ENCODE data around the gene GEMIN7.

Gene GEMIN7

GRCh38 chr19:45139286-45140143 lies 60.5 kb downstream of the GEMIN7 start:
- Histone ChIP-seq H3K9me3 (ENCODE audit: control insufficient read depth in 1 of 2, low read length in 2 of 2) (no peaks in the 10 kb centered on the region), H3K4me1 (ENCODE audit: control insufficient read depth in 1 of 2, insufficient read depth in 2 of 2, low read length in 2 of 2) (peaks cover 3 to 11% of the 10 kb centered on the region in 2 donors), H3K27ac (ENCODE audit: low read length) (no peak overlapping the region), H3K27me3 (ENCODE audit: low read depth, low read length) (no peaks in the 10 kb centered on the region), H3K36me3 (ENCODE audit: control insufficient read depth in 1 of 2, insufficient read depth in 2 of 2, low read length in 2 of 2) (peaks cover 4 to 38% of the 10 kb centered on the region in 2 donors), H3K4me3 (ENCODE audit: low read depth in 1 of 2, low read length in 2 of 2) (no peak overlapping the region)

DNA sequence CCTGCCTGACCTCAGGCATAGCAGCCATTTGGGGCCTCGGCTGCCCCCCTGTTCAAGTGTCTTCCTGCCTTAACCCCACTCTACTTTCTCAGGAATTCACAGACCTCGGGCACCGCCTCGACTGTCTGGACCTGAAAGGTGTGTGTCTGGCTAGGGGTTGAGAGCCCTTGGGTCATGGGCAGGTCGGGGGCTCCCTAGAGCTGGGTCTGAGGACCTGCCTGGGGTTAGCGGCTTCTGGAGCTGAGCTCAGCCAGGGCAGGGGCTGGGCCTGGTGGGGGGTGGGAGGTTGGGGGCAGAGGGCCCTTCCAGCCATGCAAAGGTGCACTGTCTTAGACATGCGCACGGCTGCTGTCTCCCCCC lies 61.1 kb downstream of the GEMIN7 start:
- Histone ChIP-seq H3K4me3 (ENCODE audit: low read depth in 1 of 2, low read length in 2 of 2) (no peak overlapping the region), H3K27ac (ENCODE audit: low read length) (no peak overlapping the region), H3K4me1 (ENCODE audit: control insufficient read depth in 1 of 2, insufficient read depth in 2 of 2, low read length in 2 of 2) (peaks cover 3 to 11% of the 10 kb centered on the region in 2 donors), H3K36me3 (ENCODE audit: control insufficient read depth in 1 of 2, insufficient read depth in 2 of 2, low read length in 2 of 2) (peaks cover 4 to 44% of the 10 kb centered on the region in 2 donors), H3K9me3 (ENCODE audit: control insufficient read depth in 1 of 2, low read length in 2 of 2) (no peaks in the 10 kb centered on the region), H3K27me3 (ENCODE audit: low read depth, low read length) (no peaks in the 10 kb centered on the region)

DNA sequence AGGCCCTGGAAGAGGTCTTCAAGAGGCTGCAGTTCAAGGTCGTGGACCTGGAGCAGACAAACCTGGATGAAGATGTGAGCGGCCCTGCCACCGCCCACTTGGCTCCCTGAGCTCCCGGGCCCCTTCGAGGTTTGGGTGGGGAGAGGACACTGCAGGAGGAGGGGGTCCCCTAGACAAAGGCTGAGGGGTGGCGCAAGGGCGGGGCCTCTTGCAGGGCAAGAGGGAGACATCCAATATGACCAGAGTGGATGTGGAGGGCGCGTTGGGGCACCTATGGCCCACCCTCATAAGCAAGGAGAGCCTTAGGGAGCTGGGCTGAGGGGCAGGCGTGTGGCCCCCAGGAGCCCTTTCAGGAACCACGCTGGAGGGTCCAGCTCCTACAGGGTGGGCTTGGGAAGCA lies 61.5 kb downstream of the GEMIN7 start:
- peaks cover 3 to 11% of the 10 kb centered on the region in 2 donors for H3K4me1 ChIP-seq (ENCODE audit: control insufficient read depth in 1 of 2, insufficient read depth in 2 of 2, low read length in 2 of 2)
- H3K4me3 ChIP-seq (ENCODE audit: low read depth in 1 of 2, low read length in 2 of 2) = no peak overlapping the region
- H3K36me3 ChIP-seq (ENCODE audit: control insufficient read depth in 1 of 2, insufficient read depth in 2 of 2, low read length in 2 of 2) = peaks cover 4 to 48% of the 10 kb centered on the region in 2 donors
- no peaks in the 10 kb centered on the region for H3K27me3 ChIP-seq (ENCODE audit: low read depth, low read length)
- H3K9me3 ChIP-seq (ENCODE audit: control insufficient read depth in 1 of 2, low read length in 2 of 2) = no peaks in the 10 kb centered on the region
- no peak overlapping the region for H3K27ac ChIP-seq (ENCODE audit: low read length)

All from muscle layer of duodenum (tissue), 2 donors.